Globus pallidus (tissue), 1 donor: Measurements from ENCODE around the gene TIMM17B.
"Not testable (repeated sequence)": the region's sequence is repeated elsewhere in the genome, so short reads cannot be mapped to it uniquely, and the experiment has no call there.

ENCODE experiments used
- DNase-seq: peaks from one replicate; pipeline ENCODE4 v3.0.0-alpha.2; 2015; ENCODE audit warnings: low spot score

The TIMM17B gene

GRCh38 chrX:48893556-48894348, 3.8 kb downstream of the TIMM17B start:
- DNase-seq: no peak

GRCh38 chrX:48892896-48893295, 4.7 kb downstream of the TIMM17B start:
- no peak for DNase-seq

GRCh38 chrX:48891402-48892288, 5.9 kb downstream of the TIMM17B start:
- peak; percentile 79 for DNase-seq

- DNase-seq: no peak
Measured at GRCh38 chrX:48890934-48891401, 6.6 kb downstream of the TIMM17B start.

GRCh38 chrX:48890296-48890925, 7.2 kb downstream of the TIMM17B start:
- no peak for DNase-seq

- not testable (repeated sequence) for DNase-seq
Measured at GRCh38 chrX:48886586-48886985, 11.0 kb downstream of the TIMM17B start.

GRCh38 chrX:48883729-48884128, 13.8 kb downstream of the TIMM17B start:
- DNase-seq: no peak

- not testable (repeated sequence) for DNase-seq
Measured at GRCh38 chrX:48876944-48877343, 20.6 kb downstream of the TIMM17B start.

GRCh38 chrX:48872017-48872416, 25.6 kb downstream of the TIMM17B start:
- not testable (repeated sequence) for DNase-seq

- peak; percentile 0 for DNase-seq
Measured at GRCh38 chrX:48864210-48864609, 33.4 kb downstream of the TIMM17B start.

GRCh38 chrX:48854898-48855297, 42.7 kb downstream of the TIMM17B start:
- DNase-seq: no peak

GRCh38 chrX:48854121-48854804, 43.3 kb downstream of the TIMM17B start:
- DNase-seq: not testable (repeated sequence)

GRCh38 chrX:48853494-48853893, 44.1 kb downstream of the TIMM17B start:
- not testable (repeated sequence) for DNase-seq

GRCh38 chrX:48852857-48853256, 44.7 kb downstream of the TIMM17B start:
- DNase-seq: no peak

- no peak for DNase-seq
Measured at GRCh38 chrX:48848847-48849246, 48.7 kb downstream of the TIMM17B start.
